ENCODE measurements around the gene ACAP1. TPM values are rescaled to one million over a fixed set of nuclear protein-coding genes. Genes with fewer than 3 reads are reported as not detected.

ACAP1 gene
- total RNA-seq, 2 donors from 2014 or later = 690 to 708 TPM

- Mint-ChIP-seq H3K9me3 (peaks cover 2 to 3% of the 10 kb centered on the region in 2 donors), H3K27ac (no peak overlapping the region), H3K4me3 (no peak overlapping the region), H3K27me3 (ENCODE audit: low read depth) (peaks cover 39% of the 10 kb centered on the region), H3K36me3 (ENCODE audit: insufficient read depth in 2 of 2) (peaks cover 2 to 6% of the 10 kb centered on the region in 2 donors), H3K4me1 (ENCODE audit: low read depth) (peaks cover 8% of the 10 kb centered on the region)
- DNase-seq = no peak
- ATAC-seq (replicated peaks in 1 of 2) = no peak
Observed at GRCh38 chr17:7382901-7383300, 46.6 kb downstream of the ACAP1 start.

GRCh38 chr17:7383371-7383741 lies 47.0 kb downstream of the ACAP1 start:
- Mint-ChIP-seq H3K4me1 (ENCODE audit: low read depth) (peaks cover 8% of the 10 kb centered on the region), H3K9me3 (peaks cover 2 to 3% of the 10 kb centered on the region in 2 donors), H3K27ac (no peak overlapping the region), H3K27me3 (ENCODE audit: low read depth) (peaks cover 39% of the 10 kb centered on the region), H3K36me3 (ENCODE audit: insufficient read depth in 2 of 2) (peaks cover 2 to 4% of the 10 kb centered on the region in 2 donors), H3K4me3 (peak overlapping the region; percentile 75 to 86)
- ATAC-seq (replicated peaks in 1 of 2) (no peak), DNase-seq (no peak)

- Mint-ChIP-seq H3K36me3 (ENCODE audit: insufficient read depth in 2 of 2) (peaks cover 2 to 4% of the 10 kb centered on the region in 2 donors), H3K27ac (no peak overlapping the region), H3K4me1 (ENCODE audit: low read depth) (peaks cover 8% of the 10 kb centered on the region), H3K4me3 (peak overlapping the region; percentile 75 to 86), H3K27me3 (ENCODE audit: low read depth) (peaks cover 38% of the 10 kb centered on the region), H3K9me3 (peaks cover 2 to 3% of the 10 kb centered on the region in 2 donors)
- ATAC-seq (replicated peaks in 1 of 2) = peak; percentile 99
- peak; percentile 79 to 84 for DNase-seq
Observed at GRCh38 chr17:7383742-7384488, 47.6 kb downstream of the ACAP1 start.

GRCh38 chr17:7384489-7385081 lies 48.3 kb downstream of the ACAP1 start:
- Mint-ChIP-seq H3K4me1 (ENCODE audit: low read depth) (peaks cover 8% of the 10 kb centered on the region), H3K27me3 (ENCODE audit: low read depth) (peaks cover 31% of the 10 kb centered on the region), H3K36me3 (ENCODE audit: insufficient read depth in 2 of 2) (peaks cover 0 to 2% of the 10 kb centered on the region in 2 donors), H3K9me3 (no peaks in the 10 kb centered on the region), H3K27ac (no peak overlapping the region), H3K4me3 (peak overlapping the region; percentile 75 to 86)
- ATAC-seq (replicated peaks in 1 of 2) = no peak
- no peak for DNase-seq

GRCh38 chr17:7388856-7389255 lies 52.5 kb downstream of the ACAP1 start:
- Mint-ChIP-seq H3K36me3 (ENCODE audit: insufficient read depth in 2 of 2) (peaks cover 4 to 13% of the 10 kb centered on the region in 2 donors), H3K27ac (no peak overlapping the region), H3K9me3 (no peaks in the 10 kb centered on the region), H3K4me1 (ENCODE audit: low read depth) (peaks cover 23% of the 10 kb centered on the region), H3K4me3 (no peak overlapping the region), H3K27me3 (ENCODE audit: low read depth) (no peaks in the 10 kb centered on the region)
- DNase-seq = no peak
- ATAC-seq (replicated peaks in 1 of 2) = no peak

GRCh38 chr17:7389924-7390910 lies 53.9 kb downstream of the ACAP1 start:
- DNase-seq = no peak
- Mint-ChIP-seq H3K4me3 (no peak overlapping the region), H3K9me3 (no peaks in the 10 kb centered on the region), H3K4me1 (ENCODE audit: low read depth) (peaks cover 20% of the 10 kb centered on the region), H3K36me3 (ENCODE audit: insufficient read depth in 2 of 2) (peaks cover 4 to 15% of the 10 kb centered on the region in 2 donors), H3K27me3 (ENCODE audit: low read depth) (no peaks in the 10 kb centered on the region), H3K27ac (no peak overlapping the region)
- ATAC-seq (replicated peaks in 1 of 2) = no peak

- Mint-ChIP-seq H3K4me1 (ENCODE audit: low read depth) (peaks cover 21% of the 10 kb centered on the region), H3K27ac (no peak overlapping the region), H3K27me3 (ENCODE audit: low read depth) (no peaks in the 10 kb centered on the region), H3K4me3 (no peak overlapping the region), H3K9me3 (no peaks in the 10 kb centered on the region), H3K36me3 (ENCODE audit: insufficient read depth in 2 of 2) (peaks cover 4 to 15% of the 10 kb centered on the region in 2 donors)
- no peak for DNase-seq
- no peak for ATAC-seq (replicated peaks in 1 of 2)
Observed at GRCh38 chr17:7391307-7391706, 55.0 kb downstream of the ACAP1 start.

GRCh38 chr17:7392696-7393612 lies 56.6 kb downstream of the ACAP1 start:
- peaks cover 4 to 13% of the 10 kb centered on the region in 2 donors for H3K36me3 Mint-ChIP-seq (ENCODE audit: insufficient read depth in 2 of 2)

GRCh38 chr17:7393613-7394451 lies 57.5 kb downstream of the ACAP1 start:
- Mint-ChIP-seq H3K9me3 (no peaks in the 10 kb centered on the region), H3K36me3 (ENCODE audit: insufficient read depth in 2 of 2) (peaks cover 4 to 13% of the 10 kb centered on the region in 2 donors), H3K4me1 (ENCODE audit: low read depth) (peaks cover 21% of the 10 kb centered on the region), H3K27me3 (ENCODE audit: low read depth) (no peaks in the 10 kb centered on the region), H3K4me3 (peak overlapping the region; percentile 98 to 99), H3K27ac (peak overlapping the region; percentile 93)
- DNase-seq = peak; percentile 42 to 70
- peak; percentile 55 to 56 for ATAC-seq (replicated peaks in 1 of 2)

More at GRCh38 chr17:7392696-7393612, 56.6 kb downstream of the ACAP1 start:
- ATAC-seq (replicated peaks in 1 of 2) (no peak), DNase-seq (no peak)
- peak overlapping the region; percentile 98 to 99 for H3K4me3 Mint-ChIP-seq
- peaks cover 21% of the 10 kb centered on the region for H3K4me1 Mint-ChIP-seq (ENCODE audit: low read depth)
- H3K27ac Mint-ChIP-seq = no peak overlapping the region
- no peaks in the 10 kb centered on the region for H3K9me3 Mint-ChIP-seq
- H3K27me3 Mint-ChIP-seq (ENCODE audit: low read depth) = no peaks in the 10 kb centered on the region

GRCh38 chr17:7394452-7395191 lies 58.3 kb downstream of the ACAP1 start, which contains the start of gene PLSCR3:
TSS of gene PLSCR3 (minus strand) at chr17:7394525. CDS start at chr17:7394110, 415 bp downstream.
- peaks cover 21% of the 10 kb centered on the region for H3K4me1 Mint-ChIP-seq (ENCODE audit: low read depth)
- H3K36me3 Mint-ChIP-seq (ENCODE audit: insufficient read depth in 2 of 2) = peaks cover 4 to 12% of the 10 kb centered on the region in 2 donors
- ATAC-seq (replicated peaks in 1 of 2) (peak; percentile 88 to 89), DNase-seq (peak; percentile 87 to 91)
- peak within 1 kb of the TSS; percentile 93 for H3K27ac Mint-ChIP-seq
- H3K4me3 Mint-ChIP-seq = peak within 1 kb of the TSS; percentile 98 to 99
- no peaks in the 10 kb centered on the region for H3K9me3 Mint-ChIP-seq
- no peaks in the 10 kb centered on the region for H3K27me3 Mint-ChIP-seq (ENCODE audit: low read depth)

GRCh38 chr17:7396147-7396546 lies 59.8 kb downstream of the ACAP1 start:
- Mint-ChIP-seq H3K27ac (no peak overlapping the region), H3K4me1 (ENCODE audit: low read depth) (peaks cover 21% of the 10 kb centered on the region), H3K4me3 (peak overlapping the region in 1 of 2 donors; percentile 22), H3K36me3 (ENCODE audit: insufficient read depth in 2 of 2) (peaks cover 3 to 7% of the 10 kb centered on the region in 2 donors), H3K9me3 (no peaks in the 10 kb centered on the region), H3K27me3 (ENCODE audit: low read depth) (no peaks in the 10 kb centered on the region)
- no peak for DNase-seq
- ATAC-seq (replicated peaks in 1 of 2) = no peak

Measured in activated T-cell treated with anti-CD3 and anti-CD28 coated beads, Interleukin-2, amount 50 U/mL, for 72 hours (primary cell).